ENCODE measurements around the gene STK38. TPM values are rescaled to one million over a fixed set of nuclear protein-coding genes. Genes with fewer than 3 reads are reported as not detected.

Gene STK38
- total and polyA plus RNA-seq, 2 of the 13 experiments (the other 11 are each of a cell fraction or from before 2014, with no cell fraction given) = 10.3 to 20.7 TPM

DNA sequence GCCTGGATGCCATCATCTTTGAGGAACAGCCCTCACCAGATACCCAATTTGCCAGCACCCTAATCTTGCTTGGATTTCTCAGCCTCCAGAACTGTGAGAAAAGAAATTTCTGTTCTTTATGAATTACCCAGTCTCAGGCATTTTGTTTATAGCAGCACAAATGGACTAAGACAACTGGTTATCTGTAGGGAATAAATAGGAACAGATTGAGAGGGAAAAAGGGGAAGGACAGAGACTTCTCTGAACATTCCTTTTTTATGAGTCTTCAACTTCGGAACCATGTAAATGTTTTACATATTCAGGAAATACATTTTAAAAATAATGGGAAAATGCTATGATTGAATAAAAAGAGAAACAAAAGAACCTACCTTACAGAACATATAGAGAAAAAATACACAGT is 83.6 kb downstream of the STK38 start (continued):
- TF ChIP-seq, protein P1, sequence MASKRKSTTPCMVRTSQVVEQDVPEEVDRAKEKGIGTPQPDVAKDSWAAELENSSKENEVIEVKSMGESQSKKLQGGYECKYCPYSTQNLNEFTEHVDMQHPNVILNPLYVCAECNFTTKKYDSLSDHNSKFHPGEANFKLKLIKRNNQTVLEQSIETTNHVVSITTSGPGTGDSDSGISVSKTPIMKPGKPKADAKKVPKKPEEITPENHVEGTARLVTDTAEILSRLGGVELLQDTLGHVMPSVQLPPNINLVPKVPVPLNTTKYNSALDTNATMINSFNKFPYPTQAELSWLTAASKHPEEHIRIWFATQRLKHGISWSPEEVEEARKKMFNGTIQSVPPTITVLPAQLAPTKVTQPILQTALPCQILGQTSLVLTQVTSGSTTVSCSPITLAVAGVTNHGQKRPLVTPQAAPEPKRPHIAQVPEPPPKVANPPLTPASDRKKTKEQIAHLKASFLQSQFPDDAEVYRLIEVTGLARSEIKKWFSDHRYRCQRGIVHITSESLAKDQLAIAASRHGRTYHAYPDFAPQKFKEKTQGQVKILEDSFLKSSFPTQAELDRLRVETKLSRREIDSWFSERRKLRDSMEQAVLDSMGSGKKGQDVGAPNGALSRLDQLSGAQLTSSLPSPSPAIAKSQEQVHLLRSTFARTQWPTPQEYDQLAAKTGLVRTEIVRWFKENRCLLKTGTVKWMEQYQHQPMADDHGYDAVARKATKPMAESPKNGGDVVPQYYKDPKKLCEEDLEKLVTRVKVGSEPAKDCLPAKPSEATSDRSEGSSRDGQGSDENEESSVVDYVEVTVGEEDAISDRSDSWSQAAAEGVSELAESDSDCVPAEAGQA (IDR thresholded peaks at IDR 0.05; ENCODE audit: low read depth) = no peak
- TF ChIP-seq, protein P1 (CRISPR knock-in tag; IDR thresholded peaks at IDR 0.05; ENCODE audit: borderline replicate concordance) = no peak
- no peak for TF ChIP-seq IKZF4 (CRISPR knock-in tag; IDR thresholded peaks at IDR 0.05; ENCODE audit: borderline replicate concordance, low read depth, not compliant biosample characterization)
- TF ChIP-seq, protein P2, sequence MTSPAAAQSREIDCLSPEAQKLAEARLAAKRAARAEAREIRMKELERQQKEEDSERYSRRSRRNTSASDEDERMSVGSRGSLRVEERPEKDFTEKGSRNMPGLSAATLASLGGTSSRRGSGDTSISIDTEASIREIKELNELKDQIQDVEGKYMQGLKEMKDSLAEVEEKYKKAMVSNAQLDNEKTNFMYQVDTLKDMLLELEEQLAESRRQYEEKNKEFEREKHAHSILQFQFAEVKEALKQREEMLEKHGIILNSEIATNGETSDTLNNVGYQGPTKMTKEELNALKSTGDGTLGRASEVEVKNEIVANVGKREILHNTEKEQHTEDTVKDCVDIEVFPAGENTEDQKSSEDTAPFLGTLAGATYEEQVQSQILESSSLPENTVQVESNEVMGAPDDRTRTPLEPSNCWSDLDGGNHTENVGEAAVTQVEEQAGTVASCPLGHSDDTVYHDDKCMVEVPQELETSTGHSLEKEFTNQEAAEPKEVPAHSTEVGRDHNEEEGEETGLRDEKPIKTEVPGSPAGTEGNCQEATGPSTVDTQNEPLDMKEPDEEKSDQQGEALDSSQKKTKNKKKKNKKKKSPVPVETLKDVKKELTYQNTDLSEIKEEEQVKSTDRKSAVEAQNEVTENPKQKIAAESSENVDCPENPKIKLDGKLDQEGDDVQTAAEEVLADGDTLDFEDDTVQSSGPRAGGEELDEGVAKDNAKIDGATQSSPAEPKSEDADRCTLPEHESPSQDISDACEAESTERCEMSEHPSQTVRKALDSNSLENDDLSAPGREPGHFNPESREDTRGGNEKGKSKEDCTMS (CRISPR knock-in tag; conservative IDR thresholded peaks at IDR 0.05) = no peak
